PFSK-1 (cell line): ENCODE results near the gene DNPEP.

Source experiments
- FOXP2 ChIP-seq: optimal IDR thresholded peaks from 2 replicates; pipeline ENCODE3; 2011; ENCODE audit warnings: borderline replicate concordance, control low read depth, inconsistent platforms; ENCODE audit not compliant: insufficient read depth; ENCODE audit errors: extremely low read length, extremely low read depth
- POLR2AphosphoS5 ChIP-seq: IDR thresholded peaks from 2 replicates; pipeline ENCODE4 v1.6.1; 2012; ENCODE audit warnings: low read depth, mild to moderate bottlenecking, control low read depth, low read length, moderate library complexity
- REST ChIP-seq, 2 experiments: IDR thresholded peaks; 2 replicates each; pipeline versions ENCODE4 v1.6.1 to v1.8.0; 2011 to 2012; ENCODE audit warnings: low read depth in 2 of 2, low read length in 2 of 2, control low read depth in 1 of 2, inconsistent platforms in 1 of 2, mild to moderate bottlenecking in 1 of 2, moderate library complexity in 1 of 2; ENCODE audit not compliant: insufficient read depth in 1 of 2
- SIN3A ChIP-seq: IDR thresholded peaks from 2 replicates; pipeline ENCODE4 v1.6.1; 2012; ENCODE audit warnings: mild to moderate bottlenecking, low read length, moderate library complexity, borderline replicate concordance; ENCODE audit not compliant: insufficient read depth
- TAF1 ChIP-seq: IDR thresholded peaks from 2 replicates; pipeline ENCODE4 v1.6.1; 2012; ENCODE audit warnings: low read length, control low read depth, borderline replicate concordance; ENCODE audit not compliant: insufficient read depth

DNPEP gene

GRCh38 chr2:219419331-219420197 is 31.9 kb upstream of the DNPEP start:
- no peak for TF ChIP-seq TAF1
- no peak for TF ChIP-seq FOXP2
- TF ChIP-seq REST (IDR thresholded peaks at IDR 0.05; ENCODE audit: insufficient read depth in 1 of 2, low read depth in 2 of 2, low read length in 2 of 2) = no peak
- no peak for TF ChIP-seq SIN3A
- no peak for TF ChIP-seq POLR2AphosphoS5

- TF ChIP-seq POLR2AphosphoS5 = no peak
- TF ChIP-seq TAF1 = no peak
- no peak for TF ChIP-seq REST (IDR thresholded peaks at IDR 0.05; ENCODE audit: insufficient read depth in 1 of 2, low read depth in 2 of 2, low read length in 2 of 2)
- TF ChIP-seq FOXP2 = no peak
- no peak for TF ChIP-seq SIN3A
Measured at GRCh38 chr2:219419012-219419324, 31.3 kb upstream of the DNPEP start.

GRCh38 chr2:219418155-219419011 is 30.7 kb upstream of the DNPEP start, which contains the start of gene DES:
Gene DES, plus strand, starts transcription at chr2:219418377. Its CDS starts 86 bp downstream, at chr2:219418463.
- TF ChIP-seq REST (IDR thresholded peaks at IDR 0.05; ENCODE audit: insufficient read depth in 1 of 2, low read depth in 2 of 2, low read length in 2 of 2) = no peak
- TF ChIP-seq SIN3A = no peak
- TF ChIP-seq POLR2AphosphoS5 = no peak
- TF ChIP-seq FOXP2 = no peak
- TF ChIP-seq TAF1 = no peak

- TF ChIP-seq REST (IDR thresholded peaks at IDR 0.05; ENCODE audit: insufficient read depth in 1 of 2, low read depth in 2 of 2, low read length in 2 of 2) = no peak
Measured at GRCh38 chr2:219417374-219417773, 29.7 kb upstream of the DNPEP start.
